ENCODE results near the gene EML3. TPM values are rescaled to one million over a fixed set of nuclear protein-coding genes. Genes with fewer than 3 reads are reported as not detected.

The EML3 gene
- total and polyA plus RNA-seq, 5 donors from 2014 or later = 16.1 to 165 (median 16.8) TPM

DNA sequence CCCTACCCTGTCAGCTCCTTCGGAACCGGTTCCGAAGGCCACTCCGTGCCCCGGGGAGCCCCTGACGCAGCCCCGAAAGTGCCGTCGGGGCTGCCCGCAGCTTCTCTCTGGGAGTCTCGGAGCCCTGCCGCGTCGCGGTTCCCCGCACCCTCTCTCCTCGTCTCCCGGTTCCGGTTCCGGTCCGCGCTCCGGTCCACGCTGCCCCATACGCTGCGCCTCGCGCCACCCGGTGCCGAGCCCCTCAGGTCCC, 11.5 kb downstream of the EML3 start:
- Histone ChIP-seq H3K9me3 (ENCODE audit: control insufficient read depth in 2 of 2, low read length in 2 of 2) (no peaks in the 10 kb centered on the region), H3K36me3 (ENCODE audit: control insufficient read depth, insufficient read depth, low read length) (peaks cover 43% of the 10 kb centered on the region), H3K27me3 (ENCODE audit: control insufficient read depth, insufficient read depth, low read length) (no peaks in the 10 kb centered on the region), H3K4me1 (ENCODE audit: control insufficient read depth, insufficient read depth, low read length, poor library complexity, severe bottlenecking) (peaks cover 48% of the 10 kb centered on the region), H3K4me3 (ENCODE audit: low read depth, low read length) (peak overlapping the region; percentile 98), H3K27ac (ENCODE audit: insufficient read depth, low read length, poor library complexity, severe bottlenecking) (peak overlapping the region; percentile 90)
- Mint-ChIP-seq H3K36me3 (peaks cover 44% of the 10 kb centered on the region), H3K27me3 (no peaks in the 10 kb centered on the region), H3K9me3 (no peaks in the 10 kb centered on the region), H3K4me1 (peaks cover 11 to 65% (median 45%) of the 10 kb centered on the region in 4 donors), H3K27ac (peak overlapping the region; percentile 96 to 97 (median 96)), H3K4me3 (peak overlapping the region; percentile 95 to 100 (median 96))
- no peak for ATAC-seq (ENCODE audit: low read depth in 2 of 2)
- peak; percentile 40 to 53 (median 52) for DNase-seq

DNA sequence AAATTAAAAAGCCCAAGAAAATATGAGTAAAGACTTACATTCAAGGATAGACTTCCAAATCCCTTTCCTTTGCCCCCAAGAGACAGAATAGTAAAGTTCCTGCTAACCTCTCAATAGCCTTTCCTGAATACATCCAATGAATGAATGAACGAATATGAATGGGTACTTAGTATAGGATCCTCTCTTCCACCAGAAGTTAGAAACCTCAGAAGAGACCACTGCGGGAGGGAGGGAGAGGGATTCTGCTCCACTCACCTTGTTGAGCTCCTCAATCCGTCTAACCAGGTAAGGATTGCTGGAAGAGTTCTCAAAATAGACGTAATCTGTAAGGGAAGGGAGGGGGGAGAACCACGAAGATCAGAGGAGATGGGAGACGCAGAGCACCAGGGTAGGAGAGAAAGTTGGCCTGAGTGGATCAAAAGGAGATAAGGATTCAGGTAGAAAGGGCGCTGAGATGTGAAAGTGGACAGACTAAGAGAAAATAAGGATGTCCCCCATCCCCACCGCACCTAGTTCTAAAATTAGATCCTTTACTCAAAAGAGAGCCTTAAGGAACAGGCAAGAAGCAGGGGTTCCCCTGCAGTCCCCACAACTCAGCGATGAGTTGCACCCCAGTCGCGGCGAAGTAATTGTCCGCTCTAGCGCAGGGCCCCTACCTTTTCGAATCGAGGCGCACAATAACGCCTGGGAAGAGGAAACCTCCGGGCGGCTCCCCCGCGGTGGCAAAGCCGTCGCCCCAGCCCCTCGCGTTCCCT, 12.0 kb downstream of the EML3 start:
- DNase-seq = peak in 1 of 3 donors; percentile 42
- peaks cover 45% of the 10 kb centered on the region for H3K36me3 ChIP-seq (ENCODE audit: control insufficient read depth, insufficient read depth, low read length)

DNA sequence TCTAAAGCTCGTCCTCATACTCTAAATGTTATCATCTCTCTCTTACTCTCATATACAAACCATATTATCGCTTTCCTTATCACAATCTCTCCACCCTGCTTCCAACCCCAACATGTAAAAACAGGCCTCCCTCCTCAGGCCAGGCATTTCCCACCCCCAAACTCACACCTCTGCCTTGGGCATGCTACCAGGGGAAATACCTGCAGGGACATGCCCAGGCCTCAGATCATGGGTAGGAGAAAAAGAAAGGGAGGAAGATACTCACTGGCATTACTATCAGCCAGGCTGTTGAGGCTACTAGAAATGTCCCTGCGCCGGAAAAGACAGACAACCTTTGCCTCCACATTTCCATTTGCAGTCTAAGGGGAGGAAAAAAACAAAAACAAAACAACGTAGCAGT, 12.7 kb downstream of the EML3 start:
- H3K4me1 Mint-ChIP-seq = peaks cover 11 to 70% (median 47%) of the 10 kb centered on the region in 4 donors

More for the DNA sequence above, 12.0 kb downstream of the EML3 start:
- Histone ChIP-seq H3K4me3 (ENCODE audit: low read depth, low read length) (peak overlapping the region; percentile 98), H3K27me3 (ENCODE audit: control insufficient read depth, insufficient read depth, low read length) (no peaks in the 10 kb centered on the region), H3K9me3 (ENCODE audit: control insufficient read depth in 2 of 2, low read length in 2 of 2) (no peaks in the 10 kb centered on the region), H3K4me1 (ENCODE audit: control insufficient read depth, insufficient read depth, low read length, poor library complexity, severe bottlenecking) (peaks cover 48% of the 10 kb centered on the region), H3K27ac (ENCODE audit: insufficient read depth, low read length, poor library complexity, severe bottlenecking) (peak overlapping the region; percentile 90)
- no peaks in the 10 kb centered on the region for H3K27me3 Mint-ChIP-seq
- ATAC-seq (ENCODE audit: low read depth in 2 of 2) = no peak
- H3K27ac Mint-ChIP-seq = peak overlapping the region; percentile 96 to 97 (median 96)
- peaks cover 45% of the 10 kb centered on the region for H3K36me3 Mint-ChIP-seq
- H3K9me3 Mint-ChIP-seq = no peaks in the 10 kb centered on the region
- H3K4me3 Mint-ChIP-seq = peak overlapping the region; percentile 95 to 100 (median 96)
- H3K4me1 Mint-ChIP-seq = peaks cover 11 to 67% (median 44%) of the 10 kb centered on the region in 4 donors

DNA sequence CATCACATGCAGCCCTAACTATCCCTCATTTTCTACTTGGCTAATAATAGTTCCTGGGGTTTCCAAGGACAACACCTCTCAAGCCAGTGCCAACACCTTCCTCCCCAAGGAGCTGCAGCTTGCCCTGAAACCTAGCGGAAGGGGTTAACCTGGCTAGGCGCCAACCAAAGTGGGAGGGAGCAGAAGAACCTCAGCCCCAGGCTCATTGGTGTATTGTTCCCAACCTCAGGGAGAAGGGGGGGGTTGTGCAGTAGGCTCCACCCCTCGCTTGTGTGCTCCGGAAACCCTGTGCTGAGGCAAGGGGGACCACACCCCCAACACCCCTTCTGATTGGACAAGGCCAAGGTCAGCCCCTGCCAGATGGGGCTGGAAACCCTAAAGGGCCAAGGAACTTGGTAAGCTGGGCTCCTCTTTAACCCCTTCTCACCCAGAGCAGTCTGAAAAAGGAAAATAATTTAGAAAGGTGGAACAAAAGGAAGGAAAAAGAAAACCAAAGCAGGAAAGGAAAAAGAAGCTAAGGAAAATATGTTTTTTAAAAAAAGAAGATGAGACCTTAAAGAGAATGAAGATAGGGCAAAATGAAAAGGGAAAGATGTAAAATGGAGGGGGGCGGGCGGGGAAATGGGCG, 13.4 kb downstream of the EML3 start:
- Histone ChIP-seq H3K27me3 (ENCODE audit: control insufficient read depth, insufficient read depth, low read length) (no peaks in the 10 kb centered on the region), H3K4me3 (ENCODE audit: low read depth, low read length) (peak overlapping the region; percentile 98), H3K9me3 (ENCODE audit: control insufficient read depth in 2 of 2, low read length in 2 of 2) (no peaks in the 10 kb centered on the region), H3K4me1 (ENCODE audit: control insufficient read depth, insufficient read depth, low read length, poor library complexity, severe bottlenecking) (peaks cover 49% of the 10 kb centered on the region), H3K27ac (ENCODE audit: insufficient read depth, low read length, poor library complexity, severe bottlenecking) (peak overlapping the region; percentile 90), H3K36me3 (ENCODE audit: control insufficient read depth, insufficient read depth, low read length) (peaks cover 49% of the 10 kb centered on the region)
- Mint-ChIP-seq H3K4me1 (peaks cover 11 to 75% (median 50%) of the 10 kb centered on the region in 4 donors), H3K9me3 (no peaks in the 10 kb centered on the region), H3K27ac (peak overlapping the region; percentile 96 to 97 (median 96)), H3K4me3 (peak overlapping the region; percentile 95 to 100 (median 96)), H3K36me3 (peaks cover 55% of the 10 kb centered on the region), H3K27me3 (no peaks in the 10 kb centered on the region)
- DNase-seq (peak; percentile 94 to 100 (median 98)), ATAC-seq (ENCODE audit: low read depth in 2 of 2) (peak; percentile 79 to 81)

More for the DNA sequence above, 12.7 kb downstream of the EML3 start:
- ATAC-seq (ENCODE audit: low read depth in 2 of 2) (no peak), DNase-seq (no peak)
- peaks cover 48% of the 10 kb centered on the region for H3K4me1 ChIP-seq (ENCODE audit: control insufficient read depth, insufficient read depth, low read length, poor library complexity, severe bottlenecking)
- Mint-ChIP-seq H3K27ac (peak overlapping the region; percentile 96 to 97 (median 96)), H3K4me3 (peak overlapping the region; percentile 95 to 100 (median 96)), H3K9me3 (no peaks in the 10 kb centered on the region), H3K27me3 (no peaks in the 10 kb centered on the region), H3K36me3 (peaks cover 51% of the 10 kb centered on the region)
- peak overlapping the region; percentile 98 for H3K4me3 ChIP-seq (ENCODE audit: low read depth, low read length)
- H3K36me3 ChIP-seq (ENCODE audit: control insufficient read depth, insufficient read depth, low read length) = peaks cover 47% of the 10 kb centered on the region
- peak overlapping the region; percentile 90 for H3K27ac ChIP-seq (ENCODE audit: insufficient read depth, low read length, poor library complexity, severe bottlenecking)
- no peaks in the 10 kb centered on the region for H3K27me3 ChIP-seq (ENCODE audit: control insufficient read depth, insufficient read depth, low read length)
- no peaks in the 10 kb centered on the region for H3K9me3 ChIP-seq (ENCODE audit: control insufficient read depth in 2 of 2, low read length in 2 of 2)

DNA sequence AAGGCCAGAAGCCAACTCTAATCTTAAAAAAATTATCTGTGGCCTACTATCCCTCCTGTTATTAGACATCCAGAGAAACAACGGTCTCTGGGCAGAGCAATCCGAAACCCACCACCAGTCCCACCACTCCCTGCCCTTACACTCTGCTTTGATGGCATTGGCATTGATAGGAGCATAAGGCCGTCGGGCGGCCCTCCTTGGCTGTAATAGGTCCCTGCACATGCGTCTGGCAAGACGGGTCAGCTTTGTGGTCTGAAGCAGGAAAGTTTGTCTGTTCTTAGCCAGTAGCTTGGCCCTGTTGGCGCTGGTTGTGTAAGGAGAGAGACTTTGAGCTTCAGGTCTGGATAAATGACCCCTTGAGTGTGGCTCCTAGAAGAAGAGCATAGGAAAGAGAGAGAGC, 17.5 kb downstream of the EML3 start:
- Mint-ChIP-seq H3K4me1 (peaks cover 11 to 87% (median 55%) of the 10 kb centered on the region in 4 donors), H3K27ac (peak overlapping the region in 2 of 3 donors; percentile 36 to 76), H3K36me3 (peaks cover 44% of the 10 kb centered on the region), H3K9me3 (no peaks in the 10 kb centered on the region), H3K27me3 (no peaks in the 10 kb centered on the region), H3K4me3 (peak overlapping the region in 1 of 4 donors; percentile 90)
- Histone ChIP-seq H3K36me3 (ENCODE audit: control insufficient read depth, insufficient read depth, low read length) (peaks cover 49% of the 10 kb centered on the region), H3K27ac (ENCODE audit: insufficient read depth, low read length, poor library complexity, severe bottlenecking) (no peak overlapping the region), H3K4me3 (ENCODE audit: low read depth, low read length) (no peak overlapping the region), H3K9me3 (ENCODE audit: control insufficient read depth in 2 of 2, low read length in 2 of 2) (no peaks in the 10 kb centered on the region), H3K4me1 (ENCODE audit: control insufficient read depth, insufficient read depth, low read length, poor library complexity, severe bottlenecking) (peaks cover 62% of the 10 kb centered on the region), H3K27me3 (ENCODE audit: control insufficient read depth, insufficient read depth, low read length) (no peaks in the 10 kb centered on the region)
- DNase-seq (no peak), ATAC-seq (ENCODE audit: low read depth in 2 of 2) (no peak)

DNA sequence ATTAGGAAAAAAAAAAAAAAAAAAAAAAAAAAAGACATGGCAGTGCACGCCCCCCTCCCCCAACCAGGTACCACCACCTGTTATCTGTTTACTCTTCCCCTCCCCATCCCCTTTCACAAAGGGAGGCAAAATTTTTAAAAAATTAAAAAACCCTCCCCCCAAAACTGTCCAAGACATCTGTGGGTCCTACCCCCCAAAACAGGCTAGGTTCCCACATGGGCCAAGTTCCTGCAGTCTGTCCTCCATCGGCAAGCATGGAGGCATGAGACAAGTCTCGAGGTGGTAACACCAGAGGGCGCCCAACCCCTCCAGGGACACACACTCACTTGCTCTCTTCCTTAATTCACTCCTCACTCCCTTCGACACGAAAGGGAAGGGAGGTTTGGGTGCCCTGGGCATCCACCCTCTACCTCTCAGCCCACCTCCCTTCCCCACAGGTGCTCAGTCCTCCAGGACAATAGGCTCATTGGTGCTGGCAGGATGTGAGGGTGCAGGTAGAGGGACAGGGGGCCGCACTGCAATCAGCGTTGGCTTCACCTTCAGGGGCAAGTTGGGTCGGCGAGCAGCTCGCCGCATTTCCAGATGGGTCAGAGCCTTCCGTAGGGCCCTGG, 19.0 kb downstream of the EML3 start:
- peak overlapping the region; percentile 45 for H3K27ac ChIP-seq (ENCODE audit: insufficient read depth, low read length, poor library complexity, severe bottlenecking)
- no peak for ATAC-seq (ENCODE audit: low read depth in 2 of 2)
- Mint-ChIP-seq H3K4me1 (peaks cover 0 to 83% (median 50%) of the 10 kb centered on the region in 4 donors), H3K36me3 (peaks cover 29% of the 10 kb centered on the region), H3K27me3 (no peaks in the 10 kb centered on the region), H3K9me3 (no peaks in the 10 kb centered on the region), H3K4me3 (peak overlapping the region; percentile 80 to 98 (median 88)), H3K27ac (peak overlapping the region; percentile 57 to 95 (median 93))
- DNase-seq = peak; percentile 61 to 88 (median 77)
- H3K27me3 ChIP-seq (ENCODE audit: control insufficient read depth, insufficient read depth, low read length) = no peaks in the 10 kb centered on the region
- H3K4me3 ChIP-seq (ENCODE audit: low read depth, low read length) = no peak overlapping the region
- peaks cover 55% of the 10 kb centered on the region for H3K4me1 ChIP-seq (ENCODE audit: control insufficient read depth, insufficient read depth, low read length, poor library complexity, severe bottlenecking)
- peaks cover 49% of the 10 kb centered on the region for H3K36me3 ChIP-seq (ENCODE audit: control insufficient read depth, insufficient read depth, low read length)
- H3K9me3 ChIP-seq (ENCODE audit: control insufficient read depth in 2 of 2, low read length in 2 of 2) = no peaks in the 10 kb centered on the region

DNA sequence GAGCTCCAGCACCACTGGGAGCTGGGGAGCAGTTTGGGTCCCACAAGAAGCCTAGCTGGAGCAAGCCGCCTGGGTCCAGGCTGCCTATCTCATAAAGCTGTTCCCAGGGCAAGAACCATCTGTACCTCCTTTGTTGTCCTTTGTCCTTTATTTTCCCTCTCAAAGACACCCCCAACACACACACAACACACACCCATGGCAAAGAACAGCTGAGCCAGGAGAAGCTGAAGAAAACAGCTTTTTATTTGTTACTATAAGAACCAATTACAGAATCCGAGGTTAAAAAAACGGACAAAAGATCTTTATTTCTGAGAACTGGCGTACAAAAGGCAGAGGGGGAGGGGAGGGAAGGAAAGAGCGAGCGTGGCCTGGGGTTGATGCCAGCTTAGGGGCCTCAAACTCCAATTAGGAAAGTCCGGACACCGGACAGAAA, 19.6 kb downstream of the EML3 start:
- no peaks in the 10 kb centered on the region for H3K9me3 Mint-ChIP-seq
- H3K27me3 ChIP-seq (ENCODE audit: control insufficient read depth, insufficient read depth, low read length) = no peaks in the 10 kb centered on the region
- H3K36me3 Mint-ChIP-seq = peaks cover 23% of the 10 kb centered on the region

More for the DNA sequence above, 19.6 kb downstream of the EML3 start:
- H3K4me1 ChIP-seq (ENCODE audit: control insufficient read depth, insufficient read depth, low read length, poor library complexity, severe bottlenecking) = peaks cover 49% of the 10 kb centered on the region
- ATAC-seq (ENCODE audit: low read depth in 2 of 2) (no peak), DNase-seq (no peak)
- Mint-ChIP-seq H3K27me3 (no peaks in the 10 kb centered on the region), H3K4me3 (peak overlapping the region in 3 of 4 donors; percentile 41 to 90 (median 46)), H3K4me1 (peaks cover 0 to 79% (median 45%) of the 10 kb centered on the region in 4 donors), H3K27ac (peak overlapping the region in 2 of 3 donors; percentile 85 to 95)
- peak overlapping the region; percentile 75 for H3K4me3 ChIP-seq (ENCODE audit: low read depth, low read length)
- peak overlapping the region; percentile 94 for H3K27ac ChIP-seq (ENCODE audit: insufficient read depth, low read length, poor library complexity, severe bottlenecking)
- H3K9me3 ChIP-seq (ENCODE audit: control insufficient read depth in 2 of 2, low read length in 2 of 2) = no peaks in the 10 kb centered on the region
- H3K36me3 ChIP-seq (ENCODE audit: control insufficient read depth, insufficient read depth, low read length) = peaks cover 49% of the 10 kb centered on the region

Measured in CD4-positive, CD25-positive, alpha-beta regulatory T cell (primary cell).